HepG2 (cell line): ENCODE data around the gene BCORL1. TPM values are rescaled to one million over a fixed set of nuclear protein-coding genes. Genes with fewer than 3 reads are reported as not detected.

Source experiments
- ATRX ChIP-seq: sonication (generic); formaldehyde crosslinking; IDR thresholded peaks from 2 replicates; pipeline ENCODE4 v1.4.0; 2020; ENCODE audit warnings: missing genetic modification reagents, borderline replicate concordance
- CBX2 ChIP-seq, 2 experiments: fragments of 200-600 bp in 1 of 2; sonication (generic); formaldehyde crosslinking in 1 of 2; IDR thresholded peaks; 2 replicates each; pipeline versions ENCODE4 v1.7.0 to v1.8.1; 2018 to 2022; ENCODE audit warnings: low read depth in 2 of 2, low read length in 1 of 2, mild to moderate bottlenecking in 1 of 2, missing genetic modification reagents in 1 of 2
- GABPA ChIP-seq, 2 experiments: IDR thresholded peaks; 2 replicates each; pipeline ENCODE4 v1.6.1; 2011 to 2016; ENCODE audit warnings: low read depth in 2 of 2, low read length in 1 of 2, missing biosample characterization in 1 of 2, missing genetic modification characterization in 1 of 2
- HNF1A ChIP-seq, 2 experiments: sonication (generic) in 1 of 2; formaldehyde crosslinking in 1 of 2; IDR thresholded peaks; 2 replicates each; pipeline versions ENCODE4 v1.4.0 to v1.6.1; 2016 to 2020; ENCODE audit warnings: borderline replicate concordance in 1 of 2, low read depth in 1 of 2, mild to moderate bottlenecking in 1 of 2, missing genetic modification reagents in 1 of 2
- PPARG ChIP-seq: conservative IDR thresholded peaks from 2 replicates; pipeline ENCODE4 v1.6.1; 2016; ENCODE audit warnings: missing biosample characterization, missing genetic modification reagents
- RBM39 ChIP-seq: fragments of 200-400 bp; formaldehyde crosslinking; IDR thresholded peaks from one replicate; pipeline ENCODE4 v1.6.1; 2018; ENCODE audit warnings: antibody characterized with exemption, mild to moderate bottlenecking, low read depth, low read length; ENCODE audit not compliant: poor library complexity, severe bottlenecking
- REST ChIP-seq, 2 experiments: IDR thresholded peaks; 2 replicates each; pipeline ENCODE4 v1.6.1; 2011 to 2012; ENCODE audit warnings: low read length in 2 of 2, borderline replicate concordance in 1 of 2, low read depth in 1 of 2, mild to moderate bottlenecking in 1 of 2, moderate library complexity in 1 of 2
- SALL1 ChIP-seq: sonication (generic); formaldehyde crosslinking; IDR thresholded peaks from 2 replicates; pipeline ENCODE4 v1.8.0; 2022; ENCODE audit warnings: mild to moderate bottlenecking, missing genetic modification reagents
- ZBTB21 ChIP-seq: sonication (generic); formaldehyde crosslinking; IDR thresholded peaks from 2 replicates; pipeline ENCODE4 v1.4.0; 2020; ENCODE audit warnings: missing genetic modification reagents
- ZMAT5 ChIP-seq: sonication (generic); formaldehyde crosslinking; IDR thresholded peaks from 2 replicates; pipeline ENCODE4 v1.5.0; 2020; ENCODE audit warnings: mild to moderate bottlenecking, low read depth, missing genetic modification reagents, borderline replicate concordance
- ZNF263 ChIP-seq: sonication (generic); formaldehyde crosslinking; IDR thresholded peaks from 2 replicates; pipeline ENCODE4 v1.4.0; 2020; ENCODE audit warnings: missing genetic modification reagents
- ZNF33A ChIP-seq: sonication (generic); formaldehyde crosslinking; IDR thresholded peaks from 2 replicates; pipeline ENCODE4 v1.5.1; 2020; ENCODE audit warnings: missing genetic modification reagents, mild to moderate bottlenecking, moderate library complexity, borderline replicate concordance
- ZNF513 ChIP-seq: sonication (generic); formaldehyde crosslinking; conservative IDR thresholded peaks from 2 replicates; pipeline ENCODE4 v1.5.0; 2020; ENCODE audit warnings: missing genetic modification reagents
- ZSCAN20 ChIP-seq: sonication (generic); formaldehyde crosslinking; IDR thresholded peaks from 2 replicates; pipeline ENCODE4 v1.4.0; 2020; ENCODE audit warnings: missing genetic modification reagents, mild to moderate bottlenecking, borderline replicate concordance
- polyA plus RNA-seq, 8 experiments: library from polyadenylated mRNA; depleted of rRNA in 3 of 8; stranded (reverse) in 7 of 8; unstranded in 1 of 8; fragments of >200 nt; fragmentation: Illumina TruSeq in 4 of 8; extraction: Trizol in 4 of 8; gene quantifications; 2 replicates each; pipeline versions ENCODE4 v1.2.1 to v1.2.3, GENCODE V29; 2011 to 2016; ENCODE audit warnings: low read depth in 4 of 8, missing spikeins in 1 of 8, mixed read lengths in 1 of 8; ENCODE audit not compliant: insufficient read depth in 1 of 8
- total RNA-seq, 5 experiments: library from RNA; depleted of rRNA; stranded (reverse); fragments of >200 nt; fragmentation: Illumina TruSeq; extraction: Trizol; gene quantifications; 2 replicates each; pipeline ENCODE4 v1.2.3, GENCODE V29; 2016; ENCODE audit warnings: low read depth in 1 of 5

Gene BCORL1
- total and polyA plus RNA-seq, 2 of the 13 experiments (the other 11 are each of a cell fraction or from before 2014, with no cell fraction given), result 0.67 to 1.4 TPM

- TF ChIP-seq REST (IDR thresholded peaks at IDR 0.05; ENCODE audit: borderline replicate concordance in 1 of 2, low read depth in 1 of 2, low read length in 2 of 2), result no peak
- no peak for TF ChIP-seq ZBTB21 (CRISPR knock-in tag)
- TF ChIP-seq HNF1A (IDR thresholded peaks at IDR 0.05; ENCODE audit: low read depth), result no peak
- no peak for TF ChIP-seq HNF1A (CRISPR knock-in tag; IDR thresholded peaks at IDR 0.05; ENCODE audit: borderline replicate concordance)
- peak; percentile 23; the same call in 1 of the 2 replicates for TF ChIP-seq GABPA (IDR thresholded peaks at IDR 0.05; ENCODE audit: low read depth, low read length)
- peak; percentile 75 for TF ChIP-seq GABPA (CRISPR knock-in tag; IDR thresholded peaks at IDR 0.05; ENCODE audit: low read depth)
- TF ChIP-seq ZNF263 (CRISPR knock-in tag), result no peak
- TF ChIP-seq ZNF513 (CRISPR knock-in tag), result no peak
- TF ChIP-seq SALL1 (CRISPR knock-in tag), result peak; percentile 60; the same call in 1 of the 2 replicates
- TF ChIP-seq PPARG (CRISPR knock-in tag), result no peak
- TF ChIP-seq ATRX (CRISPR knock-in tag), result no peak
- TF ChIP-seq ZMAT5 (CRISPR knock-in tag), result no peak
- TF ChIP-seq CBX2 (IDR thresholded peaks at IDR 0.05; ENCODE audit: low read depth, low read length), result no peak
- TF ChIP-seq CBX2 (CRISPR knock-in tag; IDR thresholded peaks at IDR 0.05; ENCODE audit: low read depth), result no peak
- TF ChIP-seq ZNF33A, result no peak
- TF ChIP-seq RBM39, result no peak
- TF ChIP-seq ZSCAN20 (CRISPR knock-in tag), result no peak
Measured at GRCh38 chrX:130097507-130098209, 115.2 kb downstream of the BCORL1 start (continued).
